ENCODE results near the gene CCHCR1.

Gene CCHCR1

DNA sequence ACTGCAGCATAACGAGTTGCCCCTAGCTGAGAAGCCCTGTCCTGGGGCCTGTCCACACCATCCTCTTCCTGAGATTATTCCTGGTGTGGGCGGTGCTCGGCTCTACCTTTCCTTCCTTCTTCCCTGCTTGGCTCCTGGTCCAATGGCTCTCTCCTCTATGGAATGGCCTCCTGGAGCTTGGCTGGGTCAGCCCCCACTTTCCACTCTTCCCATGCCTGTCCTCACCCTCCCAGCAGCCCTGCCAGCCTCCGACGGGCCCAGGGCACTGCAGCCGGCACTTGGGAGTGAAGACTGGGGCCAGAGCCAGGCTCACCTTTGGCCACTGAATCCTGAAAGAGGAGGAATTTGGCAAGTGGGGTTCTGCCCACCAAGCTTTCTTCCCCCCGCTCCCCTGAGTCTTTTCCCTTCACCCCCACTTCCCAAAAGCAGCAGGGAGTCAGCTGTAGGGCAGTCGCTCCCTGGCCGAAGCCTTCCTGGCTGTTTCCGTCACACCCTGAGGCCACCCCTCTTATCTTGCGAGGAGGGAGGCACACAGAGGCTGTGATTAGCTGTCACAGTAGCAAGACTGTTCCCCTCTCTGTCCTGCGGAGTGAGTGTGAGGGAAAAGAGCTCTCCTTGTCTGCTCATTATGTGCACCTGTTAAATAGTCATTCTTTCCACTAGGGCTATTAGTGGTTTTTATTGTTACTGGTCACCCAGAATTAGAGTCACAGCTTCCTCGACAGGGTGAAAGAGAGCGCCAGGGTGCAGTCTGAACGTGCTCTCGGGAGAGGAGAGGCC is 31.0 kb downstream of the CCHCR1 start:
- no peak for DNase-seq

GRCh38 chr6:31125586-31126363 is 31.8 kb downstream of the CCHCR1 start:
- DNase-seq = no peak

DNA sequence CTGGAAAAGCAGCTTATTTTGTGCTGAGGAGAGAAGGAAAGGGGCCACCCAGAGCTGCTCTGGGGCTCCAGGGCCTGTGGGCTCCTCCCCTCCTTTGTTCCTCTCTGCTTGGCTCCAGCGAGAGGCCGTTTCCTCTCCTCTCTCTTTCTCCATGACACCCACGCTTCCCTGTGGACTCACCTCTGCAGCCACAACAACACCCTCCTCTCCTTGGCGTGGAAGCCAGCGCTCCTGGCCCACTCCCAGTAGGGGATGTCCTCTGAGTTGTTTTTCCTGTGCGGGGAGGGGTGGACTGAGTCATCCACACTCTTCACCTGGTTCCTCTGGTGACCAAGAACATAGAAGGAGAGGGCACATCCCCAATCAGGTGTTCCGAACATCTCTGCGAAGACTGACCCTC is 32.4 kb downstream of the CCHCR1 start:
- no peak for DNase-seq

DNA sequence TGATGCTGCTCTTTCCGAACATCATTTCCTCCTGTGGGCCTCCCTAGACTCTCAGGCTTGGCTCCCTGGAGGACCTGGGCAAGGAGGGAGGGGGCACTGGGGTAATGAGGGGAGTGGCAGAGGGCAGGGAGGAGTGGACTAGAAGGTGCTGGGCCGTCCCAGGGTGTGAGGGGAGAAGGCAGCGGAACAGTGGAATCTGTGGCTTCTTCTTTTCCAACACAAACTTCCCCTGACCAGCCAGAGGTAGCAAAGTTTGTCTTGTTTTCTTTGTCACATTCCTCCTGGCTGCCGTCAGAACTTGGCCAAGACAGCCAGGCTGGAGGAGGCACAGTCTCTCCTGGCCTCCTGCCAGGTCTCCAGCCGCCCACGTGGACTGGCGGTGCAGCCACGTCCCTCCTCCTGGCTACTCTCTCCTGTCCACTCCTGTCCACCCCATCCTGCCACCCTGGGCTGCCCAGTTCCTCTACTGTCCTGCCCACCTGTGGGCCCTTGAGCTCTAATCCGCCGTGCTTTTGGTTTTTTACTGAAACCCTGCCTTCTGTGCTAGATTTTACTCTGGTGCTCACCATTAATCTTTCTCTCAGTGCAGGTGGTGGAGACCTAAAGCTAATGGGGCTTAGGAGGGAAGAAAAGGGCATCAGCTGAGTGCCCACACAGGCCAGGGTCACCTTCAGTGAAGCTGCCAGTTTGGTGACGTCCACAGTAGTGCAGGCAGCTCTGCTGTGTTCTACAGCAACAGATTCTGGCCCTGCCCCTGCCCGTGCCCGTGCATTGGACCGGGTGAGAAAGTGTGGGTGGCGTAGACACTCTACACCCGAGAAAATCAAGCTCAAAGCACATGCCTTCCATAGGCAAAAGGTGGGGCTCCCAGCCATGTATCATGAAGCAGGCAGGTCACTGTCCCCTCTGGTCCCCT is 34.6 kb downstream of the CCHCR1 start:
- no peak for DNase-seq

GRCh38 chr6:31121131-31121790 is 36.3 kb downstream of the CCHCR1 start:
- DNase-seq = no peak

GRCh38 chr6:31120151-31120915 is 37.3 kb downstream of the CCHCR1 start, which contains the start of gene CDSN:
TSS of gene CDSN (minus strand) at chr6:31120446. CDS start at chr6:31120419, 27 bp downstream.
- no peak for DNase-seq

DNA sequence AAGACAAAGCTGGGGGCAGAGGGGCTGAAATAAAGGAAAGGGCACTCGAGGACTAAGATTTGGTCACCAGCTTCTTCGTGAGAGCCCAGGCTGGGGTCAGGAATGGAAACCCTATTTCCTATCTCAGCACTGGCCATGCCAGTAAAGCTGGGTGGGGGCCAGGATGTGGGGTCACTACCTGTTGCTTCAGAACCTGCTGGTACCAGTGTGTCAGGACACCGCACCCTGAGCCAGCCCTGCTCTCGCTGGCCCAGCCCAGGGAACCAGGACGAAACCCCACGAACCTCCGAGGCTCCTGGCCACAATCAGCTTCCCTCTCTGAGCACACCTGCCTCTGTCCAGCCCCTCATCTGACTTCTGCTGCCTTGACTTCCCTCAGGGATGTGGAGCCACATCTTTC is 39.4 kb downstream of the CCHCR1 start:
- DNase-seq = no peak

GRCh38 chr6:31116661-31117385 is 40.8 kb downstream of the CCHCR1 start:
- DNase-seq = no peak

- no peak for DNase-seq
Measured at GRCh38 chr6:31115941-31116560, 41.6 kb downstream of the CCHCR1 start.

DNA sequence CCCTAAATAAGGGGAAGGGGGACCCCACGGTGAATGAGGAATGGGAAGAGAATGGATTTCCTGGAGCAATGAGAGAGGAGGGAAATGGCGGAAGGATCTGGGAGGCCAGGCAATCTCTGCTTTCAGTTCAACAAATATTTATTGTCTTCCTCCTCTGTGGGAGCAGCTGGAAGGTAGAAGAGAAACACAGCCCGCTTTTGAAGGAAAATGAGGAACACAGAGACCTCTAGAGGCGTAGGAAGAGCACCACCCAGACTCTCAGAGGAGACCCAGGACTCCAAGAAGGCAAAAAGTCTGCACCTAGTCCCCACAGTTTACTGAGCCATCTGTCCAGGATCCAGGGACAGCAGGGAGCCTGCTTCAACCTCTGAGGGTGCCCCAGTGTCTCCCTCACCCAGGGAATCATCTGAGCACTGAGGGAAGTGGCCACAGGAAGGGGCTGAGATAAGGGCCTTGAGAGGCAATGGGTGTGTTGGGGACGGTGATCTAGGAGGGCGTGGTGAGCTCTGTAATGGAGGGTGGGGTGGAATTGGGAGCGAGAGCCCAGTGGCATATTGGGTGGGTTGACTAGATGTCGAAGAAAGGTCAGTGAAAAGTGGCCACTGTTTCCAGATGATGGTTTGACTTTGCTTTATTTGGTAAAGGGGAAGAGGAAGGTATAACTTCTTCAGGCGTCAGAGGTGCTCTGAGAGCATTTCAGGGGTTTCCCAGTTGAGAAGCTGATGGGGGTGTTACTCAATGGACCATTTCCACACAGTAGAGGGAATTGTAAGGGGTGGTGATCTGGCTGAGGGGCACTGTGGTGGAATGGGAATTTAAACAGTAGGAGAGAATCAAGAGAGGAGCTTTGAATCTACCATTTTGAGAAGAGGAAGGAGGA is 42.4 kb downstream of the CCHCR1 start:
- no peak for DNase-seq

GRCh38 chr6:31114541-31114878 is 43.1 kb downstream of the CCHCR1 start, which contains the start of gene PSORS1C1:
TSS of gene PSORS1C1 (plus strand) at chr6:31114800. CDS start at chr6:31129633, 14,833 bp downstream.
- DNase-seq = no peak

DNA sequence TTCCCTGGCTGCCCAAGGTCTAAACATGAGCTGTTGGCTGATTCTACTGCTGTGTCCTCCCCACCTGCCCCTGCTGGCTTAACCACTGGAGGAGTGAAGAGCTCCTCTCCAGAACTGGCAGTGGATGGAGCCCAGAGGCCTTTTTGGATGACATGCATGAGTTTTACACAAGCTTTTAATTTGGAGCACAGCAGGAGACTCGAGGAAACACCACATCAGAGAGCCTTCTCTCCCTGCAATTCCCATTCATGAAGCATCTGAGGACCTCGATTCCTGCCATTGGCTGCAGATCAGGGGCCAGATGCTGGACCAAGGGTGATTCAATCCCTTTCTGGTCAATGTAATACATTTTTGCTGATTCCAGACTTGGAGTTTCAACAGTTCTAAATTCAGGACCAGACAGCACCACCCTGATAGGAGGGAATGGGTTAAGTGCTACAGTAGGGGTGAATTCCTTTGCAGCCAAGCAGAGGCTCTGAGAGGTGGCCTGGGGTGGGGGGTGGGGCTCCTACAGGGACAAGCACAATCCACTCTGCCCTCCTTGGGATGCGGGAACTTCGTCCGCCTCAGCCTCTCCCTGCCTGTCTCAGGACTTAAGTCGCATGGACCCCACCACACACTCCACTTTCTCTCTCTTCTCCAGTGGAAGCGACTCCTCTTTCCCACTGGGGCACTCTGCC is 43.6 kb downstream of the CCHCR1 start:
- DNase-seq = no peak

DNA sequence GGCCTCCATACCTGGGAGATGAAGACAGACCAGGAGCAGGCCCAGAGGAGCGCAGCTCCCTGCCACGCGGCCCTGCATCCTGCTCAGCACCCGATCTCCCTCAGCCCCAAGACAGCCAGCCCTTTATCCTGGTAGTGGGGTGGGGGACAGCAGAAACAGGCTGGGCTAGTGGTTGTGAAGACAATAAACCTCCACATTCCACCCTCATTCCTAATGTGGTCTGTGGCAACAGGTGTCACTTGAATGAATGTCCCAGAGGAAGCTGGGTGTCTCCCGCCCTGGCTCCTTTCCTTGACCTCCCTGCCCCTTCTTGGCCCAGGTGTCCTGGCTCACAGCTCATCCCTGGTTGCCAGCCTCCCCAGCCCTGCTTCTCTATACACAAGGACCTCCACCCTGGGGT is 45.1 kb downstream of the CCHCR1 start, which contains the start of gene C6orf15:
Gene C6orf15 (minus strand): TSS at position 98 of the 400 bp plus-strand sequence. CDS start 20 bp downstream, at position 78.
- no peak for DNase-seq

DNA sequence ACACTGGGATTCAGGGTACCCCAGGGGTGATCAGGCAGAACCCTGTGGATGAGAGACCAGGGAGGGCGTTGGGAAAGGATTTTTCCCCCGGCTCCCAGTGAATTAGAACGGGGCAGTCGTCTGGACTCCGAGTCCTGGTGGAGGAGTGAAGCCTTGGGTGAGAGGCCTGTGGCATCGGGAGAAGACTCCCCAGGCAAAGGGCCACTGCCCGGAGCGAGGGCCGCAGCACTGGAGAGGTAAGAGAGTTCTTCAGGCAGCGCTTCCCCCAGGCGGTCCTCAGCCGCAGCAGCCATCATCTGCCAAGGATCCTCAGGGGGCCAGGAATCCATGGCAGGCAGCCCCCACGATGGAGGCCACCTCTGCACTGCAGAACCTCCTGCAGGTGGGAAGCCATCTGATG is 45.9 kb downstream of the CCHCR1 start:
- DNase-seq = no peak

DNA sequence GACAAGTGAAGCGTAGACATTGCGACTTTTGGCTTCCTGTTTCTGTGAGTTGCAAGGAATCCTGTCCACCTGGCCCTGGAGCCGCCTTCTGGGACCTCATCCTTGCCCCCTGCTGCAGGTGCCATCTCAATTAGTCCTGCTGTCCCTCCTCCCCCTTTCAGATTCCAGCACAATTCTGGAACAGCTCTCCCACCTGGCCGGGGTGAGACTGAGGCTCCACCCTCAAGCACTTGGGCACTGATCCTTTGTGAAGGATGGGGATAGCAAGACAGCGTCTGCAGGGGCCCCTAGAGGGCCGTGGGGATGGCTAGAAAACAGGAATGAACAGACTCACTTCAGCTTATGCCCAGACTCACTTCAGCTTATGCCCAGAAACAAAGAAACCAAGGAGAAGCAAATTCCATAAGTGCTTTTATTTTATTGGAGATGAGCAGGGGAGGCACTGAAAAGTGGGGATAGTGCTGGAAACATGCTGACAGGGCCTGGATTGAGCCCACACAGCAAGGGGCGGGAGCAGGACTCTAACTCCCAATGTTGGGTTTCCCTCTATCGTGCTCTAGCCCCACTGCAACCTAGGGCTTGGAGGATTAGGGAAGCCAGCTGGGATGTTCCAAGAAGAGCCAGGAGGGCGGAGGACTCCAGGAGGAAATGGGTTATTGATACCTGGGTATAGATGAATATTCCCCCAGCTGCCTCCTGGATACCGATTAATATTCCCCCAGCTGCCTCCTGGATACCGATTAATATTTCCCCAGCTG is 46.6 kb downstream of the CCHCR1 start:
- DNase-seq = no peak

DNA sequence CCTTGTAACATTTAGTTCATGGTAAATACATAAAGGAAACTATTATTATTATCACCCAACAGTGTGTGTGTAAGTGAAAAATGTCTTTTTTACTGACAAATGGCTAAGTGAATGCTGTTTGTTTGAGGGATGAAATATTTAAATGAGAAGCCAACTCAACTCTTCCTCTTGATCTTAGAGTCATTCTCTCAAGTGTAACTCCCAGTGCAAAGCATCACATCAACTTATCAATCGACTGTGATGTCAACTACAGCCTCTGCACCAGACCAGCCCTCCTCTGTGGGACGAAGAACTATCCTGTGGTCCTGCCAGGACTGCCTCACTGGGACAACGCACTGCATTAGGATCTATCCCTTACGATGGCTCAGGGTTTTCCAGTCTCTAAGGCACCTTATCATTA is 50.5 kb downstream of the CCHCR1 start:
- DNase-seq = no peak

GRCh38 chr6:31103136-31103535 is 54.5 kb downstream of the CCHCR1 start:
- DNase-seq = no peak

- no peak for DNase-seq
Measured at GRCh38 chr6:31098449-31098938, 59.1 kb downstream of the CCHCR1 start.

Data from NCI-H774 (cell line).